Measurements from ENCODE around the gene MAP10.
"Not testable (repeated sequence)": the region's sequence is repeated elsewhere in the genome, so short reads cannot be mapped to it uniquely, and the experiment has no call there.

The MAP10 gene

DNA sequence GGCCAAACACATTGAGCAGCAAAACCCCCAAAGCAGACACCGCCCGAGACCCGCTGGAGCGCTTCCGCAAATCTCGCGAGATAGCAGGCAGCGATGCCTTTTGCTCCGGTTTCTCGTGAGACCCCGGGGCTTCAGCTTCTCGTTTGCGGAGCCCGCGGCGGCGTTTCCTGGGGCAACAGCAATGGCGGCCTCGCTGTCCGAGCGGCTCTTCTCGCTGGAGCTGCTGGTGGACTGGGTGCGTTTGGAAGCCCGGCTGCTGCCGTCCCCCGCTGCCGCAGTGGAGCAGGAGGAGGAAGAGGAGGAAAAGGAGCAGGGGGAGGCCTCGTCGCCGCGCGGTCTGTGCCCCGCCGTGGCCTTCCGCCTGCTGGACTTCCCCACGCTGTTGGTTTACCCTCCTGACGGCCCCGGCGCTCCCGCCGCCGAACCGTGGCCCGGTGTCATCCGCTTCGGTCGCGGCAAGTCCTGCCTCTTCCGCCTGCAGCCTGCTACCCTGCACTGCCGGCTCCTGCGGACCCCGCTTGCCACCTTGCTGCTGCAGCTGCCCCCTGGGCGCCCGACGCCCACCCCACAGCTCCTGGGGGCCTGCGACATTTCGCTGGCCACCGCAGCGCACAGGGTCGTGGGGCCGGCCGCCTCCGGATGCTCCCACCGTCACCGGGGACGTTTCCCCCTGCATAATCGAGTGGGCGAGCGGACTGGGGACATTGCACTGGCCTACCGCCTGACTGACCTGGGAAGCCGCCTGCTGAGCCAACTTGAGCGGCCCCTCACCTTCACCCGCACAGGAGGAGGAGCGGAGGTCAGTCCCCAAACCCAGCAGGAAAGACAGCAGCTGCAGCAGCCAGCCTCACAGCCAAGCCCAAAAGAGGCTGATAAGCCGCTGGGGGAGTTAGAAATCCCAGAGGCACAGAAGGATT lies at the start of gene MAP10:
MAP10 (plus strand) TSS at position 148 of the 917 bp plus-strand sequence; CDS start at position 182, 34 bp downstream.
- DNase-seq (ENCODE audit: low read depth in 2 of 2) = peak; percentile 72 to 73

DNA sequence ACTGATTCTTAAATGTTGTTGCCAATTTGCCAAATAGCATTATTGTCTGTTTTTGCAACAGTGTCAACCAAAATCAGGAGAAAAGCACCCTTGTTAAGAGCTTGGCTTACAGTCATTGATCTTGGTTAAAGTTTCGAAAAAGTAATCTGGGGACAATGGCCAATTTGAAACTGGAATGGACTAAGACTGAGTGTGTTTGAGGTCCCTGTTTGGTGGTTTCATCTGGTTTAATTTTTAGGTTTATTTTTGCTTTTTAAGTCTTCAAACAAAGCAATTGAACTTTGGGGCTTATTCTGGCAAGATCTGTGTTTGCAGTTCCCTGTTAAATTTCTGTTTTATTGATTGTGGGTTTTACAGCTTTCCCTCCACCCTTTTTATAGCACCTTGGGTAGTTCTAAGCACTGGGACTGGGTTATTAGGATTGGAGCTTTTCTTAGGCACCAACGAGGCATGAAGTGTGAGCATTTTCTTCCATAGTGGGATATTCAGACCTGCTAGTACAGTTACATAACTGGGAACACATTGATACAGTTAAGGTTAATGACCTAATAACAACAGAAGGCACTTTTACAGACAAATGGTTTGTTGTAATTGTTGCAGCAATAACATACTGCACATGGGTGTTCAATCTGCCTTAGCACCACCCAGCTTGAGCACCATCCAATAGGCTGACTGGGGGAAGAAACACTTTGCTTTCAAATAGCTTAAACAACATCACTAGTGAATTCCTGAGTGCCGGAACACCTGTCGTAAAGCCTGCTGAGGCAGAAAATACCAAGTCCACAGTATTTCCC lies 40.6 kb upstream of the MAP10 start:
- no peak for DNase-seq (ENCODE audit: low read depth in 2 of 2)

GRCh38 chr1:232765542-232765941 lies 39.7 kb upstream of the MAP10 start:
- DNase-seq (ENCODE audit: low read depth in 2 of 2) = no peak

- DNase-seq (ENCODE audit: low read depth in 2 of 2) = no peak
Observed at GRCh38 chr1:232766241-232766890, 38.9 kb upstream of the MAP10 start.

DNA sequence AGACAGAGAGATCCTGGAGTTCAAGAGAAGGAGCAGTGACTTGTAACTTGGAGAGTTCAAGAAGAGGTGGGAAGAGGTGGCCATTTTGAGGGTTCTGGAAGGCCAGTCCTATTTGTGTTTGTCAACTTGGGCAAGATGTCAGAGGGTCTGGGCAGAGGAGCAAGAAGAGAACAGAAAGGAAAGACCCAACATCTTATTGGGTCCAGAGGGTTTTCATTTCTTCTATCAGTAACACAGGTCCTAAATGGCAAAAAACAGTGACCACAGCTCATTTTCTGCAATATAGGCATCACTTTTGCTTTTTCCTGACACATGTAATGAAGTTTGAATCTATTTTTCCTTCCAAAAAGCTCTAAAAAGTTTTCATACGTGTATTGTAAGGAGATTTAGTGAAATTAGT lies 38.3 kb upstream of the MAP10 start:
- DNase-seq (ENCODE audit: low read depth in 2 of 2) = no peak

DNA sequence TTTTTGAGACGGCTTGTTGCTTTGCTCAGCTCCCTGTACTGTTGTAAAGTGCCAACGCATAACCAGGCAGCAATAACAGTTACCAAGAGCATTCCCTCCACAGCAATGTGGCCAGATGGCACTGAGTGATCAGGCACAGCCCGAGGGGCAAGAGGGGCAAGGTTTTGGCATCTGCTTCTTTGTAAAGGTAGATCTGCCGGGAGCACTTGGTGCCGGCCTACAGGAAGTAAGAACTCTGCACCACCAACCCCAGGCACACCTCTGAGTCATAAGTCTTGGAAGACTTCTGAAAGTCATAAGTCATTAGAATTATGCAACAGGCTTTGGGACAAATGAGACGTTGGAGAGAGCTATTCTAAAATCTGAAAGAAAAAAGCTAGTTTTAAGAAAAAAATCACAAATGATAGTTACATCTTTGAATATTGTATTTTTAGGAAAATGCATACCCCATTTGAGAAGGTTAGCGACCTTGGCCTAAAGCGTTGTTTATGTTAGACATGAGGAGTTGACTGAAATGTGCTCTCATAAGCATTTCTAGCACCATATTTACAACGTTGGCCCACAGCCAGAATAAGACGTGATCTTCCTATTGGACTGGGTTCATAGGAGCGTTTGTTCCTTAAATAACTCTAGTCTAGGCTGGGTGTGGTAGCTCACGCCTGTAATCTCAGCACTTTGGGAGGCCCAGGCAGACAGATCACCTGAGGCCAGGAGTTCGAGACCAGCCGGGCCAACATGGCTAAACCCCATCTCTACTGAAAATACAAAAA lies 37.7 kb upstream of the MAP10 start:
- DNase-seq (ENCODE audit: low read depth in 2 of 2) = peak; percentile 42 to 52

DNA sequence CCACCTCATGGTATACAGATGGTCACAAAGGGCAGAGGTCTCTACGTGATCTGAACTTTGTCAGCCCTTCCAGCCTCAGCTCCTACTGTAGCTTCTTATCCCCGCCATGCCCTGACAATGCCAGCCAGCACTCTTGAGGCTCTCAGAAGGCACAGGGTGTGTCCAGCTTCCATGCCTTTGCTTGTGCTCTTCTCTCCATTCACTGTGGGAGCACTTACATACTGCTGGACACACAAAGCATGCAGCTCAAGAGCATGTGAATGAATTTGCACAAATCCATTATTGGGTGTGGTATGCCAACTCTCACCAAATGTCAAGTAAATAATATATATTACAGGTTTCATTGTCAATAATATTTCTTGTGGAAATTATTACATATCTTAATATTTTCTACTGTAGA lies 36.4 kb upstream of the MAP10 start:
- no peak for DNase-seq (ENCODE audit: low read depth in 2 of 2)

DNA sequence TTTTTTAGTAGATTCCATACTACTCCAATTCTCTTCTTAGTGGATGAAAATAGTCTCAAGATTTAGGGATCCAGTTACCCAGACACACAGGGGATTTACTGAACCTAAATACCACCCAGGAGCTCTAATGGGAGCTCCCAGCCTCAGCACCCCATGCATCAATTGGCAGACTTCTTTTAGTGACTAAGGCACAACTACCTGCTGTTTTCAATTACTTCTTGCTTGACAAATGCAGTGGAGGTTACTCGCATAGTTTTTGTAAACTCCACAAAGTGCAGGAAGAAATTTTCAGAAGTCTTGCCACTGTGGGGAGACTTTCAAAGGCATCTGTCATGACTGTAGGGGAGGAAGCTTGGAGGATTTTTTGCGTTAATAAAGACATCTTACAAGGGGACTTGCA lies 35.5 kb upstream of the MAP10 start:
- peak; percentile 53 for DNase-seq (ENCODE audit: low read depth in 2 of 2)

GRCh38 chr1:232773752-232774151 lies 31.5 kb upstream of the MAP10 start:
- no peak for DNase-seq (ENCODE audit: low read depth in 2 of 2)

DNA sequence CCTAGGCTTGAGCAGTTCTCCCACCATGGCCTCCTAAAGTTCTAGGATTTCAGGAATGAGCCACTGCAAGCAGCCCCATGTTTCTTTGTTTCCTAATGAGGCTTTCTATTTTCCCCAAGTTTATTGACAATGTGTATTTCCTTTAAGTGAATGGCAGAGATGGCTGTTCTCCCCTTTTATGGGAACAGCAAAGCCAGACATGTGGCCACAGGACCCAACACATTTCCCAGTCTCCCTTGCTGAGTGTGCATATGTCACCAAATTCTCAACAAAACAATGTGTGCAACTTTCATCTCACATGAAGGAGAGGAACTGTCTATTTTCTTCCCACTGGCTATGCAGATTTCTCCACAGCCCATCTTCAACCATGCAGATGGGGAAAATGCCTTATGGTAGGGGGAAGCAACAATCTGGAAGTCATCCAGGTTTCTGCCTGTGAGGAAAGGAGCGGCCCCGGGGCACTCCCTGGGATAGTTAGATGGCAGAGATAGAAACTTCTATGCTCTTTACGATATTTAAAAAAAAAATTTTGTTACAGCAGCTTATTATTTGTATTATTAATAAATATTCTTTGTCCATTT lies 28.6 kb upstream of the MAP10 start:
- no peak for DNase-seq (ENCODE audit: low read depth in 2 of 2)

DNA sequence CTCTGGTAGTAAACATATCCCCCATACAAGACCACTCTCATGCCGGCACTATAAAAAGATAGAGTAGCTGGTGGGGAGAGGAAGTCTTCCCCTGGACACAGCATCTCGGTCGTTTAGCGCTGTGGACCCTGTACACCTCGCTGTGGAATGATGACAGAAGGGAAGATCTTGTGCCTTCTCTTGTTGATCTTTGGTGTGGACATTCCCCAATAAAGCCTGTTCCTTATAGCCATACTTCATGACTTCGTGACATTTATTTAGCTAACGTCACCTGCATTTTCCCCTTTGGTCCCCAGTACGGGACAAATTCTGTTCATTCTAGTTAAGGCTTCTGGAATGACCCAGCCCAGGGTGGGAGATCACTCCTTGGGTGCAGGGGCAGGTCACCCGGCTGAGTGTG lies 24.9 kb upstream of the MAP10 start:
- no peak for DNase-seq (ENCODE audit: low read depth in 2 of 2)

DNA sequence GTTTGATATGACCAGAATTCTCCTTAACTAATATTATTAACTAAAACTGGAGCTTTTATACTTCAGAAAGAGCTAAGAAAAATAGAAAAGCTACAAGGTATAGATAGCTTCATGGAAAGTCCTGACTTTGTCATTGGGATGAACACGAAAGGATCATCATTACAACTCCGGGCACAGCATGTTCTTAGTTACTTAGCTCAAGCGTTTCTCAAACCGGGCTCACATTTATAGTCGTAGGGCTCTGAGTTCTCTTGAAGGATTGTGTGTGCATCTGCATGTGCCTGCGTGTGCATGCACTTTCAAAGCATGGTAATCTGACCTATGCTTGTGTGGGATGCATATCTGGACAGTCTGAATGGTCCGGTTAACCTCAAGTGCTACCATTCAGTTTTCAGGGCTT lies 20.4 kb upstream of the MAP10 start:
- no peak for DNase-seq (ENCODE audit: low read depth in 2 of 2)

DNA sequence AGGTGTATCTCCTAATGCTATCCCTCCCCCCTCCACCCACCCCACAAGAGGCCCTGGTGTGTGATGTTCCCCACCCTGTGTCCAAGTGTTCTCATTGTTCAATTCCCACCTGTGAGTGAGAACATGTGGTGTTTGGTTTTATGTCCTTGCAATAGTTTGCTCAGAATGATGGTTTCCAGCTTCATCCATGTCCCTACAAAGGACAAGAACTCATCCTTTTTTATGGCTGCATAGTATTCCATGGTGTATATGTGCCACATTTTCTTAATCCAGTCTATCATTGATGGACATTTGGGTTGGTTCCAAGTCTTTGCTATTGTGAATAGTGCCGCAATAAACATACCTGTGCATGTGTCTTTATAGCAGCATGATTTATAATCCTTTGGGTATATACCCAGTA lies 19.6 kb upstream of the MAP10 start:
- not testable (repeated sequence) for DNase-seq (ENCODE audit: low read depth in 2 of 2)

- DNase-seq (ENCODE audit: low read depth in 2 of 2) = no peak
Observed at GRCh38 chr1:232786845-232787455, 18.3 kb upstream of the MAP10 start.

- no peak for DNase-seq (ENCODE audit: low read depth in 2 of 2)
Observed at GRCh38 chr1:232788235-232788872, 16.9 kb upstream of the MAP10 start.

DNA sequence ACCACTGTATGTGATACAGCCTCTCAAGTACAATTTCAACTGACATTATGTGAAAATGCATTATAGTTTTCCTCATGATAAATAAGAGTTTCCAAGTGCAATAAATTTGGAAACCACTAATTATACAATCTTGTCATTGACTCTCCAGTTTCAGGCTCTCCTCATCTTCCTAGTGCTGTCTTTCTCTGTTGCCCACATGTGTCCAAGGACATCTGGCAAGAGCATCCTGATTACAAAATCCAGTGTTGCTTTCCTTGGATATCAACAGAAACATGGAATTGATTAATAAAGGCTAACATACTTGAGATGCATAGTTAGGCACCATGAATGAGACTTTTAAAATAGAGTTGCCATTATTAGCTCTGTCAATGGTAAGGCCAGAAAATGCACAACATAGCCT lies 15.6 kb upstream of the MAP10 start:
- peak; percentile 83 to 87 for DNase-seq (ENCODE audit: low read depth in 2 of 2)

- no peak for DNase-seq (ENCODE audit: low read depth in 2 of 2)
Observed at GRCh38 chr1:232792949-232793348, 12.3 kb upstream of the MAP10 start.

- DNase-seq (ENCODE audit: low read depth in 2 of 2) = peak; percentile 45 to 56
Observed at GRCh38 chr1:232793944-232794343, 11.3 kb upstream of the MAP10 start.

DNA sequence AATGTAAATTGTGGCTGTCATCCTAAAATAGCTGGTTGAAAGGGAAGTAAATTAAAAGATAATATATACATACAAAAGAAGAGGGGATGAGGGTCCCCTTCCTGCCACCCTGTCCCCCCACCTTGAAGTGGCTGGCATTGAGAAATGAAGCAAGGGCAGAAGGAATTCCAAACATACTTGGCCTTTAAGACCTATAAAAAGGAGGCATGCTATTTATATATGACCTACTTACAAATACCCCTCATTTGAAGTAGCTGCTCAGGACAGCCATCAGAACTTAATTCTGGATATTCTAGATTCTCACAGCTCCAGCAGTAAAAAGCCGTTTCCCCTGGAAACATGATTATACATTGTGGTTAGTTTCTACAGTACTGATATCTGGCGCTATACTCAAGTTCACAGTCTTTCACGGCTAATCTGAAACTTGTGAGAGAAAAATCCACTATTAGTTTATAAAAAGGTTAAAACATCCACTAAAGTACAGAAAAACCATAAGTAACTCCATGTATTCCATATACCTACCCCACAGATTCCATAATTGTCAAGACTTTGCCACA lies 9.6 kb upstream of the MAP10 start:
- no peak for DNase-seq (ENCODE audit: low read depth in 2 of 2)
